ENCODE data around the gene UQCR11.

Gene UQCR11

DNA sequence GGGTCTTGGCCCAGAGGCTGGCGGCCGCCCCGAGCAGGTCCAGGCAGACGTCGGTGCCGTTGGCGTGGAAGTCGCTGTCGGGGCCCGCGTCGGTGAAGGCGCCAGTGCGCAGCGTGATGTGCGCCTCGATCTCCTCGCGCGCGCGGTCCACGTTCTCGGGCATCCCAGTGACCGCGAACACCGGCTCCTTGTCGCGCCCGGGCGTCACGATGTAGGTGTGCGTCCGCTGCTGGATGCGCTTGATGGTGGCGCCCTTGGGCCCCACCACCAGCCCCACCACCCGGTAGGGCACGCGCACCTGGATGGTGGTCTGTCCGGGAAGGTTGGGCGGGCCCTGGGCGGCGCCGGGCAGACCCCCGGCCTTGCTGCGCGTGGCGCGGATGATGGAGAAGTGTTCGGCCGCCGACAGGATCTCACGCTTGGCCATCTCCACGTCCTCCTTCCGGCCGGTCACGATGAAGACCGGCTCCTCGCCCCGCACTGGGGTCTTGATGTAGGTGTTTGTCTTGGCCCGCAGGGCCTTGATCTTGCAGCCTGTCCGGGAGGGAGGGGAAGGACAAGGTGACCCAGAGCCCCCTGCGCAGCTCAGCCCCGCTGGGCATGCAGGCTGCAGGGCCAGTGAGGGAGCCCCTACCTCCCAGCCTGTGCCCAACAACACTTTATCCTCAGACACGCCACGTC, 48.7 kb downstream of the UQCR11 start:
- H3K27ac ChIP-seq = no peak overlapping the region
- TF ChIP-seq, protein P1, sequence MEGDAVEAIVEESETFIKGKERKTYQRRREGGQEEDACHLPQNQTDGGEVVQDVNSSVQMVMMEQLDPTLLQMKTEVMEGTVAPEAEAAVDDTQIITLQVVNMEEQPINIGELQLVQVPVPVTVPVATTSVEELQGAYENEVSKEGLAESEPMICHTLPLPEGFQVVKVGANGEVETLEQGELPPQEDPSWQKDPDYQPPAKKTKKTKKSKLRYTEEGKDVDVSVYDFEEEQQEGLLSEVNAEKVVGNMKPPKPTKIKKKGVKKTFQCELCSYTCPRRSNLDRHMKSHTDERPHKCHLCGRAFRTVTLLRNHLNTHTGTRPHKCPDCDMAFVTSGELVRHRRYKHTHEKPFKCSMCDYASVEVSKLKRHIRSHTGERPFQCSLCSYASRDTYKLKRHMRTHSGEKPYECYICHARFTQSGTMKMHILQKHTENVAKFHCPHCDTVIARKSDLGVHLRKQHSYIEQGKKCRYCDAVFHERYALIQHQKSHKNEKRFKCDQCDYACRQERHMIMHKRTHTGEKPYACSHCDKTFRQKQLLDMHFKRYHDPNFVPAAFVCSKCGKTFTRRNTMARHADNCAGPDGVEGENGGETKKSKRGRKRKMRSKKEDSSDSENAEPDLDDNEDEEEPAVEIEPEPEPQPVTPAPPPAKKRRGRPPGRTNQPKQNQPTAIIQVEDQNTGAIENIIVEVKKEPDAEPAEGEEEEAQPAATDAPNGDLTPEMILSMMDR (conservative IDR thresholded peaks at IDR 0.05) = no peak

DNA sequence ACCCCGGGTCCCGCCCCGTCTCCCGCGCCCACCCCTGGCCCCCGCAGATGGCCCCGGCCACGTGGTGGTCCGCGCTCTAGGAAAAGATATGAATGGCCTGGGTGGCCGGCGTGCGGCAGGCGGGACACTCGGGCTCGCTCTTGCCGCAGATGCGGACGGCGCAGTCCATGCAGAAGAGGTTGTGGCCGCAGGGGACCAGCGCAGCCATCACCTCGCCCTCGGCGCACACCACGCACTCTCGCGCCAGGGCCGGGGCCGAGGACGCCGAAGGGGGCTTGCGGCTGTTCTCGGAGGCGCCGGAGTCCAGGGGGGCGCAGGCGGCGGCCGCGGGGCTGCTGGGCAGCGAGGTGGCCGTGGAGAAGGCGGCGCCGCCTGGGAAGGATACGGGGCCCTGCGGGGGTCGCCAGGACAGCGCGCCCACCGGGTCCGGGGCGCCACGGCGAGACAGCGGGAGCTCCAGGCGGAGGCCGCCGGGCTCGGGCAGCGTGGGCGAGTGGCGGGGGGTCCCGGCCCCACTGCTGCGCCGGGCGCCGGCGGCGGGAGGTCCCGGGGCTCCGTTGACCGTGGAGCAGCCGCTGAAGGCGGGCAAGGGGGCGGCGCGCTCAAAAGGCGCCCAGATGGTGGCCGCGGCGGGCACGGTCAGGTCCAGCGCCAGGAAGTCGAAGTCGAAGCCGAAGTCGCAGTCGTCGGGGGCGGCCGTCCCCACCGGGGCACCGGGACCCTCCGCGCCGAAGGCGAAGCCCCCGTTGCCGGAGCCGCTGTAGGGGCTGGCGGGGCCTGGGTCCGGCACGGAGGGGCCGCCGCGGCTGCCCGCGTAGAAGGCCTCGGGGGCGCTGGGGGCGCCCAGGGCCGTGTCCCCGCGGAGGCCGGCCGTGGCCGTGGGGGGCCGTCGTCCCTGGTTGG, 49.5 kb downstream of the UQCR11 start:
- TF ChIP-seq, protein P1 (conservative IDR thresholded peaks at IDR 0.05) = no peak
- H3K27ac ChIP-seq = no peak overlapping the region

DNA sequence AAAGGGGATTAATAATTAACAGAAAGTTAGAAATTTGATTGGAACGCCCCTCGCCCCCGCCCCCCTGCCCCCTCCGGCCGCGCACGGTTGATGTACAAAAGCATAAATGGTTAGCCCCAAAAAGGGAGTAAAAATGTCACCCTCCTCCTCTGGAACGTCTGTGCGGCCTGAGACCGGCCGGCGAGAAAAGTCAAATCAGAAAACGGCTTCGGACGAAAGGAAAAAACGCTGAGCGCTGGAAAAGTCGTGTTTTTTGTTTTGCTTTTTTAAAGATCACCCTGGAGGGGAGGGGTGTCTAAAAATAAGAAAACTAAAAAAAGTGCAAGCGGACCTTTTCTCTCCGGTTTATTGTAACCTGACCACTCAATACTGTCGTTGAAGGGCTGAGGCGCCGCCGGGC, 50.3 kb downstream of the UQCR11 start:
- TF ChIP-seq, protein P1 (conservative IDR thresholded peaks at IDR 0.05) = no peak

DNA sequence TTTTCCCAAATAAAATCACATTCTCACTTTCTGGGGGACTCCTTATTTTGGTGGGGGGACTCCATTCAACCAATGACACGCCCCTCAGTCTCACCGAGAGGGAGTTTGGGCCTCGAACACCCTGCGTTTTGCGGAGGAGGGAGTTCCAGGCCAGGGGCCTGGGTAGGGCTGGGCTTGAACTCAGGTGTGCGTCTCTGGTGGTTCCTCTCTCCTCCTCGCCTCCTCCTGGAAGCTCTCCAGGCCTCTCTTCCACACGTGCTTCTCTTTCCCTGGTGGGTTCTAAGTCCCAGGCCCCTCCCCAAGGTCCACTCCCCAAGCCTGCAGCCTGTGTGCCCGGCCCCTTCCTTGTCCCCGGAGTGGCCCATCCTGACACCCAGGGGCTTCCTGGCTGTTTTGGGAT, 51.8 kb downstream of the UQCR11 start:
- no peak overlapping the region for H3K27ac ChIP-seq
- TF ChIP-seq, protein P1 (conservative IDR thresholded peaks at IDR 0.05) = no peak

More for the DNA sequence above, 50.3 kb downstream of the UQCR11 start:
- H3K27ac ChIP-seq = no peak overlapping the region

DNA sequence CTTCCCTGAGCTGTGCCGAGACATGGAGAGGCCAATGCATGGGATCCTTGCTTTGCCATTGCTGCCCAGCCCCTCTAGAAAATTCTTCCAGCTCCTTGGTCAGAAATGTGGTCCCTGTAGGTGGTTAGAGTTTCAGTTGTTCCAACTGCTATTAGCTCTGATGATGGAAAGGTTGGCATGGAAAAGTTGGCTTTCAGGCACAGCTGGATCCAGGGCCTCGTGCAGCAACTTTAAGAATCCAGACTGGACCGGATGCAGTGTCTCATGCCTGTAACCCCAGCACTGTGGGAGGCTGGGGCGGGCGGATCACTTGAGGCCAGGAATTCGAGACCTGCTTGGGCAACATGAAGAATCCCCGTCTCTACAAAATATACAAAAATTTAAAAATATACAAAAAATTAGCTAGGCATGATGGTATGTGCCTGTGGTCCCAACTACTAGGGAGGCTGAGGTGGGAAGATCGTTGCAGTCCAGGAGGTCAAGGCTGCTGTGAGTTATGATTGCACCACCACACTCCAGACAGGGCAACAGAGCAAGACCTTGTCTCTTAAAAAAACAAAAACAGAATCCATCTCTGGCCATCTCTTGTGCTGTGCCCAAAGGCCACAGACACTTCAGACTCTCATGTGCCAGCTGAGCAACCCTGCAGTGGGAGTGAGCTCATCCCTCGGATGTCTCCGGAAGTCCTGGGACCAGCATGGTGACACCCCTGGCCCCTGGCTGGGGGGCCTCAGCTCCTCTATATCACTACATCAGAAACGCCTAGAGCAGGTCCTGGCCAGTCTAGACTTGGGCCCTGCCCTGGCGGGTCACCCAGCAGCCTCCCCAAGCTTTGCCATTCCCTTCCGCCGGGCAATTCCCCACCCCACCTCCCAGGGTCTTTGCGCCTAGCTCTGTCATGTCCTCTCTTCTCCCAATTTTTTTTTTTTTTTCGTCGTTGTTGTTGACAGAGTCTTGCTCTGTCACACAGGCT, 53.9 kb downstream of the UQCR11 start:
- TF ChIP-seq, protein P1 (conservative IDR thresholded peaks at IDR 0.05) = no peak
- no peak overlapping the region for H3K27ac ChIP-seq

DNA sequence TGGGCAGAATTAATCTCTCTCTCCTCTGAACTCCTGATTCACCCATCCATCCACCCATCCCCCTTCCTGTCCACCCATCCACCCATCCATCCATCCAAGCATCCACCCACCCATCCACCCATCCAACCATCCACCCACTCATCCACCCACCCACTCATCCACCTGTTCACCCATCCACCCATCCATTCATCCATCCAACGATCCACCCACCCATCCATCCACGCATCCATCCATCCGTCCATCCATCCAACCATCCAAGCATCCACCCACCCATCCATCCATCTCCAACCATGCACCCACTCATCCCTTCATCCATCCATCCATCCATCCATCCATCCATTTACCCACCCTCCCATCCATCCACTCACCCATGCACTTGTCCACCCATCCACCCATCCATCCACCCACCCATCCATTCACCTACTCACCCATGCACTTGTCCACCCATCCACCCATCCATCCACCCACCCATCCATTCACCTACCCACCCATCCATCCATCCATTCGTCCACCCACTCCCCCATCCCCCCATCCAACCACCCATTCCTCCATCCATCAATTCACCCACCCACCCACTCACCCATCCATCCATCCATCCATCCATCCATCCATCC, 55.8 kb downstream of the UQCR11 start:
- no peak overlapping the region for H3K27ac ChIP-seq
- TF ChIP-seq, protein P1 (conservative IDR thresholded peaks at IDR 0.05) = no peak

Measured in VCaP (cell line).